Activated CD4-positive, CD25-positive, alpha-beta regulatory T cell treated with anti-CD3 and anti-CD28 coated beads, Interleukin-2, amount 50 U/mL, for 16 hours (primary cell): Measurements from ENCODE around the gene SMG7.
"Not testable (repeated sequence)": the region's sequence is repeated elsewhere in the genome, so short reads cannot be mapped to it uniquely, and the experiment has no call there.

Experiments
- DNase-seq: peaks from one replicate; pipeline ENCODE4 v3.0.0-alpha.2; 2020; ENCODE audit warnings: low read depth, low spot score

SMG7 gene, protein sequence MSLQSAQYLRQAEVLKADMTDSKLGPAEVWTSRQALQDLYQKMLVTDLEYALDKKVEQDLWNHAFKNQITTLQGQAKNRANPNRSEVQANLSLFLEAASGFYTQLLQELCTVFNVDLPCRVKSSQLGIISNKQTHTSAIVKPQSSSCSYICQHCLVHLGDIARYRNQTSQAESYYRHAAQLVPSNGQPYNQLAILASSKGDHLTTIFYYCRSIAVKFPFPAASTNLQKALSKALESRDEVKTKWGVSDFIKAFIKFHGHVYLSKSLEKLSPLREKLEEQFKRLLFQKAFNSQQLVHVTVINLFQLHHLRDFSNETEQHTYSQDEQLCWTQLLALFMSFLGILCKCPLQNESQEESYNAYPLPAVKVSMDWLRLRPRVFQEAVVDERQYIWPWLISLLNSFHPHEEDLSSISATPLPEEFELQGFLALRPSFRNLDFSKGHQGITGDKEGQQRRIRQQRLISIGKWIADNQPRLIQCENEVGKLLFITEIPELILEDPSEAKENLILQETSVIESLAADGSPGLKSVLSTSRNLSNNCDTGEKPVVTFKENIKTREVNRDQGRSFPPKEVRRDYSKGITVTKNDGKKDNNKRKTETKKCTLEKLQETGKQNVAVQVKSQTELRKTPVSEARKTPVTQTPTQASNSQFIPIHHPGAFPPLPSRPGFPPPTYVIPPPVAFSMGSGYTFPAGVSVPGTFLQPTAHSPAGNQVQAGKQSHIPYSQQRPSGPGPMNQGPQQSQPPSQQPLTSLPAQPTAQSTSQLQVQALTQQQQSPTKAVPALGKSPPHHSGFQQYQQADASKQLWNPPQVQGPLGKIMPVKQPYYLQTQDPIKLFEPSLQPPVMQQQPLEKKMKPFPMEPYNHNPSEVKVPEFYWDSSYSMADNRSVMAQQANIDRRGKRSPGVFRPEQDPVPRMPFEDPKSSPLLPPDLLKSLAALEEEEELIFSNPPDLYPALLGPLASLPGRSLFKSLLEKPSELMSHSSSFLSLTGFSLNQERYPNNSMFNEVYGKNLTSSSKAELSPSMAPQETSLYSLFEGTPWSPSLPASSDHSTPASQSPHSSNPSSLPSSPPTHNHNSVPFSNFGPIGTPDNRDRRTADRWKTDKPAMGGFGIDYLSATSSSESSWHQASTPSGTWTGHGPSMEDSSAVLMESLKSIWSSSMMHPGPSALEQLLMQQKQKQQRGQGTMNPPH

DNA sequence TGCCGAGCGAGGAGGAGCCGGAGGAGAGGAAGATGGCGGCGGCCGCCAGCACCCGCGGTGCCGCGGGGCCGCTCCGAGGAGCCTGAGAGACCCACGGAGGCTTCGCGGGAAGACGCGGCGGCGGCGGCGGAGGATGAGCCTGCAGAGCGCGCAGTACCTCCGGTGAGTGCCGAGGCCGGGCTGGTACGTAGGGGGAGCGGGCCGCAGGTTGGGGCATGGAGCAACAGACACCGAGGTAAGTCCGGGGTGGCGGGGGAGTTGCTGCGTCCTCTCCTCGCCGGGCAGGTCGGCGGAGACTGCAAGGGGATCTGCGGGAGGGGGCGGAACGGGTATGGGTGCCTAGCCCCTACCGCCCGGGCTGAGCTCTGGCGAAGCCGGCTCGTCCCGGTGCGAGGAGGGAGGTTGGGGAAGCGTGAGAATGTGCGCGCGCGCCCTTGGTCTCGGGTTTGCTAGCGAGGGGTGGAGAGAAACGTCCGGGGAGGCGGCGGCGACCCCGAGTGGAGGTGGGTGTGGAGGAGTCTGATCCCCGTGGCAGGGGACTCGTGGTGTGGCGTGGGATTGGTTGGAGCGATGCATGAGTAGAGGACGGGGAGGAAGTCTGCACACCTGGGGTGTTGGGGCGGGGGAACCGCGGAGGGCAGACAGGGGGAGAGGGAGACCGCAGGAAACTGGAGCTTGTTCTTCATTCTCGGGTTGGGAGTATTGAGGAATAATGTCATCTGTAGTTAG, at the start of gene SMG7:
Gene SMG7, plus strand, starts transcription at position 12 of the 729 bp plus-strand sequence. Its CDS starts 122 bp downstream, at position 134.
- DNase-seq: peak; percentile 15

DNA sequence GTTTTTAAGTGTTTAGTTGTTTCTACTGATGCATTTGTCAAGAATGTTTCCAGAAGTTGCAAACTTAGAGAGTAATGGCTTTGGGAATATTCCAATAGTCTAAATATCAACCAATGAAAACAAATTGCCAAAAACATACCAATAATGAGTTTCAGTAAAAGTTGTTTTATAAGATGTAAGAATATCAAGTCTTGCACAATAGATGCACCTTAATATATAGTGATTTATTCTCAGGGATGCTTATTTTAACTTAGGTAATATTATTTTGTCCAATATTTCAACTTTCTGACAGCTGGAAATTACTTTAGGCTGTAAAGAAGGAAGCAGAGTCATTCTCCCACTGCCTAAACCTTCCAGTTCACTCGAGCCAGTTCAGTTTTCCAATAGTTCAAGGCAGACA, 48.8 kb upstream of the SMG7 start:
- no peak for DNase-seq

DNA sequence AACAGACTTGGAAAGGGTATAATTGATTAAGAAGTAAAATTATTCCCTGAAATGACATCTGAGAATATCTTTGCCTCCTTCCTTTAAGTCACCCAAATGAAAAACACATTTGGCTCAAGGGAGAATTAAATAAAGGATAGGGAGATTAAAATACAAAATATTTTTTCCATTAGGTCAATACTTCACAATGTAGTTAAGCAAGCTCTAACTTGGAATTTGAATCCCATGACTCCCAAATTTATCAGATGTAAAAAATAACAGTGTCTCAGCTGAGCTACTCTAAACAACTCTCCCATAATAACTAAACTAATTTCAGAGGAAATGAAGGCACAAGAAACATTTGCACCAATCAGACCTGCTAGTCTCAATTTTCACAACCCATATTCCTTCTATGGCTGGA, 47.6 kb upstream of the SMG7 start:
- DNase-seq: no peak

DNA sequence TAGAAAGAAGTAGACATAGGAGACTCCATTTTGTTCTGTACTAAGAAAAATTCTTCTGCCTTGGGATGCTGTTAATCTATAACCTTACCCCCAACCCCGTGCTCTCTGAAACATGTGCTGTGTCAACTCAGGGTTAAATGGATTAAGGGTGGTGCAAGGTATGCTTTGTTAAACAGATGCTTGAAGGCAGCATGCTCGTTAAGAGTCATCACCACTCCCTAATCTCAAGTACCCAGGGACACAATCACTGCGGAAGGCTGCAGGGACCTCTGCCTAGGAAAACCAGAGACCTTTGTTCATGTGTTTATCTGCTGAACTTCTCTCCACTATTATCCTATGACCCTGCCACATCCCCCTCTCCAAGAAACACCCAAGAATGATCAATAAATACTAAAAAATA, 44.7 kb upstream of the SMG7 start:
- DNase-seq: not testable (repeated sequence)

DNA sequence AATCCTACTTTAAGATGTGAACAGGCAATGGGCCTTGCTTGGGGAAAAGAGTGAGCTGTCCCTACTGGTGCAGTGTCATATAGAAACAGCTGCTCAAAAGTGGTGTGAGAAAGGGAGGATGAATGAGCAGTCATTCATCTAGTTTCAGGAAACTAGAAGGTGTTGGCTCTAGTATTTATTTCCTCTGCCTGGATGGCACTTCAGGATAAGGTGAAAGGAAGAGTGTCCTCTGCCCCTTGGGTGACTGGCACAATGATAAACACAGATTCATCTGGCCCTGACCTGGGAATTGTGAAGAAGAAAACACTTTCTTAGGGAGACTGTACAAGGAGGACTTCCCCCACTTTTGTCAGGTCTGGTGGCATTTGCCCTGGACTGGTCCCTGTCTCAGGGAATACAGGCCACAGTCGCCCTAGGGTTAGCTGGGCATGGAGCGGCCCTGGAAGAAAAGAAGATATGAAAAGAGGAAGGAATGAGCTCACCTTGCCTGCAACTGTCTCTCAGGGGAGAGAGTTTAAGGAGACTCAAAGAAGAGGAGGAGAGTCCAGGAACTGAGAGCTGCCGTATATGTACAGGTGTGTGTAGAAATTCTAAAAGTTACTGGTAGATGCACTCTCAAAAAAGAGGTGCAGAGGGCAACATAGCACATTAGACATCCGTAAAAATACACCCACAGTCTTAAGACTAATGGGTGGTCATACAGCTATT, 40.3 kb upstream of the SMG7 start:
- DNase-seq: no peak

DNA sequence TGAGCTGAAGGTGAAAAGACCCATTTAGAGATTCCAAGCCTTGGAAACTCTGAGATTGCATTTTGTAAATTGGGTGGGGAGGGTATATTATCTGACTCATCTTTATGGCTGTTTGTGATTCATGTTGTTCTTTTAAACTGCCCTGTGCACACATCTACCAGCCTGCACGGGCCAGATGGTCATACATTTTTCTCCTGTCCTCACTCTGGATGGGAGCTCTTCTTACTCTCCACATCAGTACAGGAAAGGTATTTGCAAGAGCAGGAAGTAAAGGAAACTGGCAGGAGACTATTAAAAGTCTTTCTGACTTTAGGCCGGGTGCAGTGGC, 39.8 kb upstream of the SMG7 start:
- no peak for DNase-seq

DNA sequence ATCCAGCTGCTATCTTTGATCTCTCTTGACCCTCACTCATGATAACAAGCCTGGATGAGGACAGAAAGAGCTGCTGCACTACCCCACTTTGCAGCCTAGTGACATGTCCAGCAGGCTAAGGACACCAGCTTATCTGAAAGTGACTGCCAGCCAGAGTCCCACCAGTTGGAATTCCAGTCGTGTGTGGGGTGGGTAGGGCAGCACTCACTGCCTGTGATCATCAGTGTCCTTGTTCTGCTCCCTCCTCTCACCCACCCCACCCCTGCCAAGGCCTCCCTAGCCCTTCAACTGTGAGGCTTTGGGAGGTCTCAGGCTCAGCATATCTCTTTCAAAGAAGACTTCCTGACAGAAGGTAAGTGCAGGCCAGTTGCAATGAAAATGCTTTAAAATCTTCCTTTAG, 38.6 kb upstream of the SMG7 start:
- DNase-seq: no peak

DNA sequence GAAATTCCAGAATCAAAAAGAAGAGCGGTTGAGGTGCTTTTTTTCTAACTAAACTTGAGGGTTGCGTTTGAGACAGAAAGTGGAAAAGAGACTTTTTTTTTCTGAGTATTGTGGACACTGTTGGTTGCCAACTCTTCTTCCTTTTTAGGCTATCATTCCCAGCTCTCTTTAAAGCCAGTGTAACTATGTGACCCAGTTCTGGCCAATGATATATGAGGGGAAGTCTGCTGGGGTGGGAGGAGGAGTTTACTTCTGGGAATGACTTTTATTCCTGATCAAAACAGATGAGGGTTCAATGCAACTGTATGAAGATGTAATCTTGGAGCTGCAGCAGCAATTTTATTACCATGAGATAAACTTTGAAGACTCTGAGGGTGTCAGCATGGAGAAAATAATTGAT, 36.8 kb upstream of the SMG7 start:
- DNase-seq: no peak

DNA sequence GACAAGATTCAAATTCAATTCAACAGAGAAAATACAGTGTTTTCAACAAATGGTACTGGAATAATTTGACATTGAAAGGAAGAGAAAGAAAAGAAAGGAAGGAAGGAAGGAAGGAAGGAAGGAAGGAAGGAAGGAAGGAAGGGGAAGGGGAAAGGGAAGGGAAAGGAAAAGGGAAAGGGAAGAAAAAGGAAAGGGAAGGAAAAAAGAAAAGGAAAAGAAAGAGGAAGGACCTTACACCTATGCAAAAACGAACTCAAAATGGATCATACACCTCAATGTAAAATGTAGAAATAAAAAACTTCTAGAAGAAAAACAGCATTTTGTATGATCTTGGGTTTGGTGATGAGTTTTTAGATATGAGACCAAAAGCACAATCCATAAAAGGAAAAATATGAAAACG, 34.2 kb upstream of the SMG7 start:
- DNase-seq: no peak

DNA sequence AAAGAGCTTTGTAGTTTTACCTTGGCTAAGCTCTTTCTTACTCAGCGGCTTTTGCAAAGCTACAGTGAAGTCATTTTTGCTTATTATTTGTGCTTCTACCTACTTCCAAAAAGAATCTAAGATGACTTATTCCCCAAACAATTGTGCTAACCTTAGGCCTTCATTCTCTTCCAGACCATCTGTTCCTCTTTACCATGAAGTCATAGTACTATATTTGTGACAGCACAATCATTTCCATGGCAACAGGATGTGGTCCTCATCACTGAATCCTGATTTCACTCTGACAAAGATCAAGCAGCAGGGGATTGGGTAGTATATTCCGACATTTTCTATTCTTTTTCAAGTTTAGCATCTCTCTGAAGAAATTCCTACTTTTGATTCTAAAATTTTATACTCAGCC, 29.3 kb upstream of the SMG7 start:
- DNase-seq: no peak

DNA sequence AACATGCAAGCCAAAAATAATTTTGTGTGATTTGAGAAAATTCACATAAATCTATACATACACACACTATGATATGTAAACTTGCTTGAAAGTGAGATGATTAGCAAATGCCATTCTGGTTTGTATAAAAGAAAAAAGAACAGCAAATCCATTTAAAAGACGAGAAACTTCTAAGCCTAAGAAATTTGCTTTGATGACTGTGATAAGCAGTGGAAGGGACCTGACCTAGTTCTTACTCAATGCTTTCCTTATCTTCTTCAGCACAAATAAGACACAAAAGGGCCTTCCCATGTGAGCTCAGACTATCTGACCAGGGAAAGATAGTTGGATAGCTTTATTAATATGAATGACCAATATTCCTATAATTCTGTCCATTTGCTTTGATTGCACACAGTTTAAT, 28.8 kb upstream of the SMG7 start:
- DNase-seq: no peak

DNA sequence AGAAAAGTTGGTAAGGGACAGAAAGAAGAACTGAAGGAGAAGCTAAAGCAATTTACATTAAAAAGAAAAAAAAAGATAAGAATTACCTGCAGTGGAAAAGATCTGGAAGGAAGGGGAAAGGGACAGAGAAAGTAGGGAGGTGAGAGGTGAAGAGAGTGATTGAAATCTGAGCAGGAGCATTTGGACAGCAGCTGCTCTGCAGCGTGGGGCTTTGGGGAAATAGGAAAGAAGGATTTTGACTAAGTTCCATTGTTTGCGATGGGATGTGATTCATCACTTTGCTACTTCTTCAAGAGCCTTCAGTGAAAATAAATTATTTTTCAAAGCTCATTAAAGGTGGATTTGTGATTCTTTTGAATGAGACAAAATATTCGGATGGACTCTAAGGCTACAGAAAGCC, 28.1 kb upstream of the SMG7 start:
- DNase-seq: no peak

DNA sequence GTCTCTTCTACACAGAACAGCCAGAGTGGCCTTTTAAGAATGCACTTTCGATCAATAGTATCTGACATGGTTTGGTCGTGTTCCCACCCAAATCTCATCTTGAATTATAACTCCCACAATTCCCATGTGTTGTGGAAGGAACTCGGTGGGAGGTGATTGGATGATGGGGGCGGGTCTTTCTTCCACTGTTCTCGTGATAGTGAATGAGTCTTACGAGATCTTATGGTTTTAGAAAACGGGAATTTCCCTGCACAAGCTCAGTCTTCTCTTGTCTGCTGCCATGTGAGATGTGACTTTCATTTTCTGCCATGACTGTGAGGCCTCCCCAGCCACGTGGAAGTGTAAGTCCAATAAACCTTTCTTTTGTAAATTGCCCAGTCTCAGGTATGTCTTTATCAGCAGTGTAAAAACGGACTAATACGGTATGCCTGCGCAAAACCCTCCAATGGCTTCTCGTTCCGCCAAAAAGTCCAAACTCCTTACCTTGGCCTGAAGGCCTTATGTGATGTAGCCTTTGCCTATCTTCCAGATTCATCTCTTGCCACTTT, 23.0 kb upstream of the SMG7 start:
- DNase-seq: no peak

DNA sequence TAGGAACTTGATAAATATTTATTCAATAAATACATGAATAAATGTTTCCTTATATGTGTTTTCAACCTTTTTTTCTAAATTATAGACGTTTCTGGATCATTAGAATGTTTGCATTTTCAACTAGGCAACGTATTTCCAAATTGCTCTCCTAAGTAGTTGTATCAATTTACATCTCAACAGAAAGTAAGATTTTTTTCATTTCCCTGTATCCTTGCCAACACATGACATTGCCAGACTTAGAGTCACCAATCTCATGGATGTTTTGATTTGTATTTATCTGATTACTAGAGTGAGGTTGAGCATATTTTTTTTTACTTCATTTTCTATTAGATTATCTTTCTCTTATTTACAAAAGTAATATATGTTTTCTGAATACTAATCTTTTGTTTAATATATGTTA, 22.2 kb upstream of the SMG7 start:
- no peak for DNase-seq

DNA sequence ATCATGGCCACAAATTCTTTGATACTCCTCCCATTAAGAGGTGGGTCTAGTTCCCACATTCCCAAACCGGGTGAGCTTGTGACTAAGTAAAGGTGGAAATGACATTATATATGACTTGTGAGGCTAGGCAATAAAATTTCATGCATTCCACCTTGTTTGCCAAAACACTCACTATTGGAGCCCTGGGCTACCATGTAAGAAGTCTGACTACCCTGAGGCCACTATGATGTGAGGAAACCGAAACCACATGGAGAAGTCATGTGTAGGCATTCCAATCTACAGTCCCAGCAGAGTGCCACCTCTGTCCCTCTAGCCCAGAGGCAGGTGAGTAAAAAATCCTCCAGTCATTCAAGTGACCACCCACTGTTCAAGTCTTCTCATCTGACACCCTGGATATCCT, 17.9 kb upstream of the SMG7 start:
- no peak for DNase-seq

DNA sequence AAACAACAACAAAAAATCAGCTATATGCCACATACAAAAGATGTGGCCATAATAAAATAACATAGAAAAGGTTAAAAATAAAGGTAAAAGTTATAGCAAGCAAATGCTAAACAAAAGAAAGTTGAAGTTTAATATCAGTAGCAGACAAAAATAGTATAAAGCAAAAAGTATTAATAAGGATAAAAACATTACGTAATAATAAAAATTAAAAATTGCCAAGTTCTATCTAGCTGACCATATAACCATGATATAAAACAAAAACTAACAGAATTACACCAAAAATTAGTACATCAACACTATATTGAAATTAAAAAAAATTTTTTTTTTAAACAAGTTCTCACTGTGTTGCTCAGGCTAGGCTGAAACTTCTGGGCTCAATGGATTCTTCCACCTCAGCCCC, 15.5 kb upstream of the SMG7 start:
- no peak for DNase-seq

DNA sequence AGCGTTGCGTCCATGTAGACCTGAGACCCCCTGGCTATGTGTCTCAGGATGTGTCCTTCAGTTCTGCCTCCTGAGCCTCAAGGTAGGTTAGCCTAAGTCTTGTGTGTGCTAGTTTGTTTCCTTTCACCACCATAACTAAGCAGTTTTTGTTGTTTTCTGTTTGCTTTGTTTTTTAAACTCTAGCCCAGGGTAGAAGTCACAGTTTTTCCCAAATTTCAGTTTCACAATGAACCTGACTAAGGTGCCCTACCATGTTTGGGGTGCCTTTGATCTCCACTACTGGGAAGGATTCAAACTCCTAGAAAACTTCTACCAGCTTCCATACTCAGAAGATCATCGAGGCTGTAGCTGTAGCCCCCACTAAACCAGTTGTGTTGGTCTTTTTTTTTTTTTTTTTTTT, 14.8 kb upstream of the SMG7 start:
- DNase-seq: no peak

DNA sequence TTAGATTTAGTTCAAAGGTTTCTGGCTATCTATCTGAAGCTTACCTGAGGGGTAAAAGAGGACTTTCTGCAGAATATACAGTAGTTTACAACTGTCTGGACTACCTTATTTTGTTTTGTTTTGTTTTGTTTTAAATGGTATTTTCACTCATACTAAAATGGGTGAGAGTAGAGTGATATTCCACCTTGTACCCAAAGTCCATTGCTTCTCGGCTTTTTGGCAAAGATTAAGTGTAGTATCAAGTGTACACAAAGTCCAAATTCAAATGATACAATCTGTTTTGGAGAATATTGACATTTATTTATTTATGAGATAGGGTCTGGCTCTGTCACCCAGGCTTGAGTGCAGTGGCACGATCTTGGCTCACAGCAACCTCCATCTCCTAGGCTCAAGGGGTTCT, 11.7 kb upstream of the SMG7 start:
- DNase-seq: no peak

DNA sequence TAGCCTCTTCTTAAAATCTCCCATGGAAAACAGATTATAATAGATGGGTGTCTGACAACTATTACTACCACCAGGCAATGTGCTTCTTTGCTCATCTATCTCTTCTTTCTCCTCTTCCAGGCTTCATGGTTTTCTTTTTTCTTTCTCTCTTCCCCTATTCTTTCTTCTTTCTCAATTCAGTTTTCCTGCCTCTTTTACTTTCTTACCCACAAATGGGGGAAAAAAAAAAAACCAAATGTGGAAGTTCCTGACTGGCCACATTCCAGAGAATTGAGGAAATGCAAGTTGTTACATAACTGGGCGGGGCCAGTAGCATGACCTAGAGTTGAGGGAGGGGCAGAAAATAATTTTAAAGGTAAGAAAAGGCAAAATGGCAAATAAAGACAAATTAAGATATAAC, 10.9 kb upstream of the SMG7 start:
- DNase-seq: no peak

DNA sequence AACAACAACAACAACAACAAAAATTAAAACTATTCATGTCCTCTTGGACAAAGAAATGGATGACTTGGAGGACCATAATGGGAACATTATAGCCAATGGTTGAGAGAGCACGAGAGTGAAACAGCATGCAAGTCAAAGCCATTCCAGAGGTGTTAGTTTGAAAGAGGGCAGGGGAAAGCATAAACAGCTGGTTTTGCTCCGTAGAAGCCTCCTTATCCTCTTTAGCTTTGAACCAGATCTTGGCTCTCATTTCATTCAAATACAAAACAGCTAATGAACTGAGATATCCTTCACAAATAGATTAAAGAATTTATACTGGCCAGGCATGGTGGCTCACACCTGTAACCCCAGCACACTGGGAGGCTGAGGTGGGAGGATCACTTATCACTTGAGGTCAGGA, 8.7 kb upstream of the SMG7 start:
- DNase-seq: no peak

DNA sequence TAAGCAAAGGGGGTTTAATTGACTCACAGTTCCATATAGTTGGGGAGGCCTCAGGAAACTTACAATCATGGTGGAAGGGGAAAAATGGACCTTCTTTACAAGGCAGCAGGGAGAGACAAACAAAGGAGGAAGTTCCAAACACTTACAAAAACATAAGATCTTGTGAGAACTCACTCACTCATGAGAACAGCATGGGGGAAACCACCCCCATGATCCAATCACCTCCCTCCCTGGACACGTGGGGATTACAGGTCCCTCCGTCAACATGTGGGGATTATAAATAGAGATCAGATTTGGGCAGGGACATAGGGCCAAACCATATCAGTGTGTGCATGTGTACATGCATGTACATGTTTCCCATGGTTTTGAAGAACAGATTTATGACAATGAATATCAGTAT, 5.5 kb upstream of the SMG7 start:
- no peak for DNase-seq
